Activated T-helper 17 cell treated with anti-CD3 and anti-CD28 coated beads, Interleukin-2, amount 50 U/mL, for 72 hours (primary cell): ENCODE measurements around the gene RPP30. TPM values are rescaled to one million over a fixed set of nuclear protein-coding genes. Genes with fewer than 3 reads are reported as not detected.
A peak's percentile ranks its signal among the peaks of the same experiment; 100 is the strongest.
"Not testable (repeated sequence)": the region's sequence is repeated elsewhere in the genome, so short reads cannot be mapped to it uniquely, and the experiment has no call there.

Experiments
- ATAC-seq: fragments of 150-1000 bp; cut with Tn5 transposase; replicated peaks from 2 replicates; pipeline ENCODE4 v1.10.0; 2021; ENCODE audit warnings: mild to moderate bottlenecking, moderate library complexity
- H3K27ac Mint-ChIP-seq: one replicate; pipeline ENCODE4 v1.8.0; 2022; ENCODE audit warnings: mixed read lengths
- H3K27me3 Mint-ChIP-seq: one replicate; pipeline ENCODE4 v1.8.0; 2022; ENCODE audit warnings: mixed read lengths
- H3K36me3 Mint-ChIP-seq: one replicate; pipeline ENCODE4 v1.8.0; 2022; ENCODE audit warnings: low read depth, mild to moderate bottlenecking, mixed read lengths
- H3K4me1 Mint-ChIP-seq: one replicate; pipeline ENCODE4 v1.8.0; 2022; ENCODE audit warnings: mixed read lengths
- H3K4me3 Mint-ChIP-seq: one replicate; pipeline ENCODE4 v1.8.0; 2022; ENCODE audit warnings: mild to moderate bottlenecking, mixed read lengths
- H3K9me3 Mint-ChIP-seq: one replicate; pipeline ENCODE4 v1.8.0; 2022; ENCODE audit warnings: mixed read lengths
- total RNA-seq, 2 donors: library from RNA; stranded (reverse); gene quantifications; one replicate each; pipeline ENCODE4 v1.2.3, GENCODE V29; 2022

RPP30 gene
- total RNA-seq, 2 donors from 2014 or later, result 161 to 173 TPM

- Mint-ChIP-seq H3K4me1 (no peaks in the 10 kb centered on the region), H3K9me3 (no peaks in the 10 kb centered on the region), H3K36me3 (no peaks in the 10 kb centered on the region), H3K4me3 (no peak overlapping the region), H3K27ac (no peak overlapping the region), H3K27me3 (peaks cover 25% of the 10 kb centered on the region)
- ATAC-seq, result no peak
These were observed 59.4 kb downstream of the RPP30 start for GRCh38 chr10:90930971-90931871.

- Mint-ChIP-seq H3K27me3 (peaks cover 8% of the 10 kb centered on the region), H3K36me3 (no peaks in the 10 kb centered on the region), H3K27ac (no peak overlapping the region), H3K9me3 (no peaks in the 10 kb centered on the region), H3K4me3 (no peak overlapping the region), H3K4me1 (no peaks in the 10 kb centered on the region)
- ATAC-seq, result no peak
These were observed 64.0 kb downstream of the RPP30 start for GRCh38 chr10:90935581-90936275.

GRCh38 chr10:90936276-90936659, 64.5 kb downstream of the RPP30 start:
- no peaks in the 10 kb centered on the region for H3K36me3 Mint-ChIP-seq
- no peak overlapping the region for H3K4me3 Mint-ChIP-seq
- H3K27ac Mint-ChIP-seq, result no peak overlapping the region
- peaks cover 8% of the 10 kb centered on the region for H3K27me3 Mint-ChIP-seq
- ATAC-seq, result no peak
- no peaks in the 10 kb centered on the region for H3K4me1 Mint-ChIP-seq
- H3K9me3 Mint-ChIP-seq, result no peaks in the 10 kb centered on the region

- Mint-ChIP-seq H3K27ac (no peak overlapping the region), H3K4me1 (no peaks in the 10 kb centered on the region), H3K4me3 (no peak overlapping the region), H3K36me3 (no peaks in the 10 kb centered on the region), H3K27me3 (peaks cover 8% of the 10 kb centered on the region), H3K9me3 (no peaks in the 10 kb centered on the region)
- ATAC-seq, result no peak
These were observed 66.0 kb downstream of the RPP30 start for GRCh38 chr10:90937645-90938258.

GRCh38 chr10:90939116-90939515, 67.3 kb downstream of the RPP30 start:
- Mint-ChIP-seq H3K4me1 (no peaks in the 10 kb centered on the region), H3K4me3 (no peak overlapping the region), H3K36me3 (no peaks in the 10 kb centered on the region), H3K27me3 (peaks cover 8% of the 10 kb centered on the region), H3K9me3 (no peaks in the 10 kb centered on the region), H3K27ac (no peak overlapping the region)
- ATAC-seq, result no peak

GRCh38 chr10:90939648-90940047, 67.9 kb downstream of the RPP30 start:
- Mint-ChIP-seq H3K36me3 (no peaks in the 10 kb centered on the region), H3K4me3 (no peak overlapping the region), H3K27ac (no peak overlapping the region), H3K4me1 (no peaks in the 10 kb centered on the region), H3K27me3 (peaks cover 8% of the 10 kb centered on the region), H3K9me3 (no peaks in the 10 kb centered on the region)
- ATAC-seq, result no peak

GRCh38 chr10:90942980-90943379, 71.2 kb downstream of the RPP30 start:
- not testable (repeated sequence) for H3K4me1 Mint-ChIP-seq, H3K9me3 Mint-ChIP-seq, ATAC-seq, H3K4me3 Mint-ChIP-seq, H3K27me3 Mint-ChIP-seq, H3K36me3 Mint-ChIP-seq, H3K27ac Mint-ChIP-seq

GRCh38 chr10:90944749-90945148, 73.0 kb downstream of the RPP30 start:
- H3K4me1 Mint-ChIP-seq, result peaks cover 9% of the 10 kb centered on the region
- H3K27me3 Mint-ChIP-seq, result no peaks in the 10 kb centered on the region
- no peak overlapping the region for H3K27ac Mint-ChIP-seq
- no peak overlapping the region for H3K4me3 Mint-ChIP-seq
- no peaks in the 10 kb centered on the region for H3K9me3 Mint-ChIP-seq
- no peak for ATAC-seq
- H3K36me3 Mint-ChIP-seq, result no peaks in the 10 kb centered on the region

GRCh38 chr10:90945491-90946070, 73.8 kb downstream of the RPP30 start:
- Mint-ChIP-seq H3K36me3 (no peaks in the 10 kb centered on the region), H3K27me3 (no peaks in the 10 kb centered on the region), H3K9me3 (no peaks in the 10 kb centered on the region), H3K4me1 (peaks cover 9% of the 10 kb centered on the region), H3K4me3 (no peak overlapping the region), H3K27ac (no peak overlapping the region)
- ATAC-seq, result peak; percentile 87

GRCh38 chr10:90947030-90947960, 75.5 kb downstream of the RPP30 start:
- Mint-ChIP-seq H3K4me3 (peak overlapping the region; percentile 36), H3K4me1 (peaks cover 9% of the 10 kb centered on the region), H3K27ac (peak overlapping the region; percentile 66), H3K27me3 (no peaks in the 10 kb centered on the region), H3K36me3 (no peaks in the 10 kb centered on the region), H3K9me3 (no peaks in the 10 kb centered on the region)
- peak; percentile 84 for ATAC-seq

Other genes with a start within 250 kb of the RPP30 start
- under 1 TPM; 0.16 to 0.28 TPM for gene HTR7, start 13.9 kb upstream of the RPP30 start, total RNA-seq
- gene ANKRD1, start 49.1 kb downstream of the RPP30 start, total RNA-seq, result not detected